Thyroid gland (tissue), 4 donors: ENCODE measurements around the gene ESYT3.

Experiments used
- CTCF ChIP-seq, 6 experiments: fragments of 200-600 bp in 3 of 6; fragments of 450-650 bp in 3 of 6; sonication (generic) in 3 of 6; IDR thresholded peaks; one replicate each; pipeline ENCODE4 v1.5.1; 2016 to 2019; ENCODE audit warnings: antibody characterized with exemption in 6 of 6, mild to moderate bottlenecking in 2 of 6, inconsistent platforms in 1 of 6, moderate library complexity in 1 of 6
- POLR2A ChIP-seq, 2 donors: fragments of 450-650 bp; IDR thresholded peaks; one replicate each; pipeline ENCODE4 v1.6.1; 2017; ENCODE audit warnings: antibody characterized with exemption in 2 of 2, mild to moderate bottlenecking in 2 of 2, moderate library complexity in 1 of 2

DNA sequence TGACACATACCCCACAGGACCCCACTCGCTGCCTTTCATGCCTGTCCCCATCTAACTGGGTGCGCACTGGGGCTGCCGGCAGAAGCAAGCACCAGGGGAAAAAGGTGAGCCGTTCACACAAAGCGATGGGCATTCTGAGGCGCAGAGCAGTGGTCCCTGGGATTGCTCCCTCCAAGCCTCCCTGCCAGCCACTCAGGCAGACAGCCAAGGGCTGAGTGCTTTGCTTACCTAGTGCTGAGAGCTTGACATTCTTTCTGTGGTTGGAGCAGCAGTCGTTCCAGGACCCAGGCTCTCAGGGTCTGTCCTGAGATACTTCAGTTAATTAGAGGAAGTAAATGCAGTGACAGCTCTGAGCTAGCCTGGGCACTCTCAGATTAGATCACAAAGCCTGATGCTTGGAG is 5.7 kb downstream of the ESYT3 start:
- no peak for TF ChIP-seq CTCF (IDR thresholded peaks at IDR 0.05)
- TF ChIP-seq POLR2A (IDR thresholded peaks at IDR 0.05), result peak in 1 of 2 donors; percentile 44
